MM.1S (cell line): ENCODE data around the gene FEN1.

Source experiments
- EZH2phosphoT487 ChIP-seq: fragments of 300-600 bp; sonication (generic); IDR thresholded peaks from 2 replicates; pipeline ENCODE4 v1.6.1; 2018; ENCODE audit warnings: antibody characterized with exemption, low read length
- TF ChIP-seq, protein P1 (sequence below): fragments of 300-600 bp; sonication (generic); IDR thresholded peaks from 2 replicates; pipeline ENCODE4 v1.5.1; 2016; ENCODE audit warnings: antibody characterized with exemption, low read length, mixed read lengths

DNA sequence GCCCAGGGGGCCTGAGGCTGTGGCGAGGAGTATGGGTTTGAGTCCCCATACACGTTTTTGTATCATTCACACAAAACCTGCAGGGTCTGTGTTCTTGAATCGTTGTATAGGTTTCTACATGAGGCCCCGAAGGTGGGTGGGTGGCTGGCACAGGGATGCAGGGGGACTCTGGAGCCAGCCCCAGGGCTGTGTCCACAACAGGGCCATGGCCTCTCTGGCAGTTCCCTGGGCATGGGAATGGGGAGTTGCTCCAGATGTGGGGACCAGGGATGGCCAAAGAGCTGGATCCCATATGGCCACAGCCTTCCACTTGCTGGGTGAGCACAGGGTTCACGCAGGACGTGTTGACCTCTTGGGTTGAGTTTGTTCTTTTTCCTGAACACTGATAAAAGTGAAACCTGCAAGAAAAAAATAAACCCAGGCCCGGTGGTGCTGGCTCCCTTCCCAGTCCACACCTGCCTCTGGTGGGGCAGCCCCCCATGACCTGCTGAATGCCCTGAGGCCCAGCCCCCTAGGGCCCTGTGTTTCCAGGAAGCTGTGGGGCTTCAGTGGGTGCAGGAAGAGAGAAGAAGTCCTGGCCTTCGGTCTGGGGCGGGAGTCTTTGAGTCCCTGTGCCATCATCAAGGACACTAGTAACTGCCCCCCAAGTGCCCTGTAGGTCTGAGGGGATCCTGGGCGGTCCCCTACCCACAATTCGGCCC, 24.2 kb upstream of the FEN1 start:
- TF ChIP-seq, protein P1, sequence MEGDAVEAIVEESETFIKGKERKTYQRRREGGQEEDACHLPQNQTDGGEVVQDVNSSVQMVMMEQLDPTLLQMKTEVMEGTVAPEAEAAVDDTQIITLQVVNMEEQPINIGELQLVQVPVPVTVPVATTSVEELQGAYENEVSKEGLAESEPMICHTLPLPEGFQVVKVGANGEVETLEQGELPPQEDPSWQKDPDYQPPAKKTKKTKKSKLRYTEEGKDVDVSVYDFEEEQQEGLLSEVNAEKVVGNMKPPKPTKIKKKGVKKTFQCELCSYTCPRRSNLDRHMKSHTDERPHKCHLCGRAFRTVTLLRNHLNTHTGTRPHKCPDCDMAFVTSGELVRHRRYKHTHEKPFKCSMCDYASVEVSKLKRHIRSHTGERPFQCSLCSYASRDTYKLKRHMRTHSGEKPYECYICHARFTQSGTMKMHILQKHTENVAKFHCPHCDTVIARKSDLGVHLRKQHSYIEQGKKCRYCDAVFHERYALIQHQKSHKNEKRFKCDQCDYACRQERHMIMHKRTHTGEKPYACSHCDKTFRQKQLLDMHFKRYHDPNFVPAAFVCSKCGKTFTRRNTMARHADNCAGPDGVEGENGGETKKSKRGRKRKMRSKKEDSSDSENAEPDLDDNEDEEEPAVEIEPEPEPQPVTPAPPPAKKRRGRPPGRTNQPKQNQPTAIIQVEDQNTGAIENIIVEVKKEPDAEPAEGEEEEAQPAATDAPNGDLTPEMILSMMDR, result no peak
- no peak for TF ChIP-seq EZH2phosphoT487
